Measurements from ENCODE around the gene GOLGA2.

The GOLGA2 gene

DNA sequence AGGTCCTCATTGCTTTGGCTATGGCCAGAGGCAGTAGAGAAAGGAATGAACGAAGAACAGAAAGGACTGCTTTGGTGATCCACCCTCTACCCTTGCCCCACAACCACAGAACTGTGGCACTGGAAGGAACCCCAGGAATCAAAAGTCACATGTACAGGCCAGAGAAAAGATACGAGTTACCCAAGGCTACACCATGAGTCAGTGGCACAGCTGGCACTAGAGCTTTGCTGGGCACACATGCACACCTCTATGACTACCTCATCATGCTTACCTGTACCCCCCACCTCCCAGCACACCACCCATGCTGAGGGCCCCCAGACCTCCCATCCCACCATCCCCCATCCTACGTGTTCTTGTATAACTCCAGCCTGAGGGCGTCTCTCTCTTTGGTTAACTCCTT, 13.1 kb downstream of the GOLGA2 start:
- H3K27ac ChIP-seq = no peak overlapping the region
- no peak for TF ChIP-seq ZFX (IDR thresholded peaks at IDR 0.05)
- TF ChIP-seq CTCF (conservative IDR thresholded peaks at IDR 0.05) = no peak

GRCh38 chr9:128260340-128260739, 15.5 kb downstream of the GOLGA2 start:
- TF ChIP-seq CTCF (conservative IDR thresholded peaks at IDR 0.05) (no peak), ZFX (IDR thresholded peaks at IDR 0.05) (no peak)
- H3K27ac ChIP-seq = no peak overlapping the region

DNA sequence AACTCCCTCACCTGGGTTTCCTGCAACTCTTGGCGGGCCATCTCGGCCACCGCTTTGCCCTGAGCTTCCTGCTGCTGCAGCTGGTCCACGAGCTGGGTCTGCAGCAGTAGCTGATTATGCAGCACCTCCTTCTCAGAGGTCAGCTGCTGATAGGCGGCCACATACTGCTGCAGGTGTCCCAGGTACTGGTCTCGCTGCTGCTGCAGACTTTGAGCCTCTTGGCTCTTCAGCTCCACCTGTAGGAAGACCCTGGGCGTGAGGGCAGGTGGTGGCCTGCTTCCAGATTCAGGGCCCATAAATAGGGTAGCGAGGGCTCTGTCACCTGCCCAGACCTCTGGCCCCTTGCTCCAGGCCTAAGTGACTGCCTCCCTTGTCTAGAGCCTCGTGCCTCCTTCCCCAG, 16.7 kb downstream of the GOLGA2 start:
- H3K27ac ChIP-seq = no peak overlapping the region
- TF ChIP-seq ZFX (IDR thresholded peaks at IDR 0.05) (no peak), CTCF (conservative IDR thresholded peaks at IDR 0.05) (no peak)

DNA sequence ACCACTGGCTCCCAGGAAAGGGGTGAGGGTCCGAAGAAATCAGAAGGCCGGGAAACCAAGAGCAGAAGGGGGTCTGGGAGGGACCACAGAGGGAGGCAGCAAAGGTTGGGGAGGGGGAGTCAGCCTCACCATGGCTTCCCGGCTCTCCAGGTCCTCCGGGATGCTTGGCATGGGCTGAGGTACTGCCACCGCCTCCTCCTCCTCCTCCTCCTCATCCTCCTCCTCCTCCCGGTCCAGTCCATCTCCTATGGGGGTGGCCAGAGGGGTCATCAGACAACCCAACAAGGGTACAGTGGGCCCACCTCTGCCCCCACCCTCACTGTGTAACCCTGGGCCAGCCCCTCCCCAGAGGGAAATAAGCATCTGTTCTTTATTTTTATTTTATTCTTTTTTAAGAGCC, 17.5 kb downstream of the GOLGA2 start:
- no peak for TF ChIP-seq ZFX (IDR thresholded peaks at IDR 0.05)
- TF ChIP-seq CTCF (conservative IDR thresholded peaks at IDR 0.05) = no peak
- H3K27ac ChIP-seq = no peak overlapping the region

GRCh38 chr9:128257907-128258306, 17.9 kb downstream of the GOLGA2 start:
- TF ChIP-seq CTCF (conservative IDR thresholded peaks at IDR 0.05) (no peak), ZFX (IDR thresholded peaks at IDR 0.05) (no peak)
- no peak overlapping the region for H3K27ac ChIP-seq

DNA sequence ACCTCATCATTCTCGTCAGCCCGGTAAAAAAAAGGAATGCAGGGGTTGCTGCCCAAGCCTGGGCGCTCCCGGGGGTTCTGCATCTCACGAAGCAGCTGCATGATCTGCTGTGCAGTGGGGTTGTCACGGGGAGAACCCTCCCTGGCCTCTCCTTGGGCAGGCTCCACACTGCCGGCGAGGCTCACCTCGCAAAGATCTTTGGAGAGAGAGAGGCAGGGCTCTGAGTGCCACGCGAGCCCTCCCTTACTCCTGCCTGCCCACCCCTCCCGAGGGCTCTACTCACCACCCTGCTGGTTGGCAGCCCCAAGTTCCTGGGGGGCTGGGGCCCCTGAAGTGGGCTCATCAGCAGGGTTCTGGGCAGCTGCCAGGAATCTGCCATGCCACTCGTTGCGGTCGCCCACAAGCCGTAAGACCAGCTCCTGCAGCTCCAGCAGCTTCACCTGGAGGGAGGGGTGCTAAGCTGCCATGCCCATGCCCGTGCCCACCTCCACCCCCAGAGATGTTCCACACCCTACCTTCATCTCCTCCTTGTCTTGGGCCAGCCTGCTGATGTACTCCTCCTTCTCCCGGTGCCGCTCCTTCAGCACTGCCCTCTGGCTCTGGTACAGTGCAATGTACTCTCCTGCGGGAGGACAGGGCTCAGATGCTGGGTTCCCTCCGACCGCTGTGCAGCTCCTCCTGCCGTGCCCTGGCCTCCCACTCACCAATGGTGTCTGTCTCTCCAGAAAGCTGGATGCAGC, 18.6 kb downstream of the GOLGA2 start:
- TF ChIP-seq ZFX (IDR thresholded peaks at IDR 0.05) = no peak
- TF ChIP-seq CTCF (conservative IDR thresholded peaks at IDR 0.05) = no peak
- H3K27ac ChIP-seq = no peak overlapping the region

GRCh38 chr9:128254855-128255759, 20.7 kb downstream of the GOLGA2 start:
- peak; percentile 91 for TF ChIP-seq CTCF (conservative IDR thresholded peaks at IDR 0.05)
- no peak for TF ChIP-seq ZFX (IDR thresholded peaks at IDR 0.05)
- no peak overlapping the region for H3K27ac ChIP-seq
